HG03175 (cell line): ENCODE results near the gene MPZL1.
A peak's percentile ranks its signal among the peaks of the same experiment; 100 is the strongest.

ENCODE experiments used
- ATAC-seq: cut with Tn5 transposase; IDR thresholded peaks from one replicate; pipeline ENCODE4 v1.9.1; 2021; ENCODE audit warnings: mild to moderate bottlenecking, moderate library complexity; ENCODE audit not compliant: unreplicated experiment

MPZL1 gene

DNA sequence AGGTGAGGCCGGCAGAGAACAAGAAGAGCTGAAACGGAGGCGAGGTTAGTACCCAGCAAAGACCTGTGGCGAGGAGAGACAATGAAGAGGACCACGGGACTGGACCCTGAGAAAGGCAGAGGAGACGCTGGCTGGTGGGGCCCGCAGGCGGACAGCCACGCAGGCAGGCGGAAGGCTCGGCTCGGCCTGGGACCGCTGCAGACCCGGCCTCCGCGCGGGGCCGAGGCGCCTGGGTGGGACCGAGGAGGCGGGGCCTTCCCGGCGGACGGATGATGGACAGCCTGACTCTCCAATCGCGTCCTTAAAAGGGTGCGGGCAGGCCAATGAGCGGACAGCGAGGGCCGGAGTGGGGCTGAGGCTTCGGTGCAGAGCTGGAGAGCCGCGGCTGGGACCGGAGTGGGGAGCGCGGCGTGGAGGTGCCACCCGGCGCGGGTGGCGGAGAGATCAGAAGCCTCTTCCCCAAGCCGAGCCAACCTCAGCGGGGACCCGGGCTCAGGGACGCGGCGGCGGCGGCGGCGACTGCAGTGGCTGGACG, at the start of gene MPZL1:
TSS of gene MPZL1 (plus strand) at position 366 of the 535 bp plus-strand sequence. CDS start 170 bp downstream, outside the sequence.
- peak; percentile 90 for ATAC-seq

DNA sequence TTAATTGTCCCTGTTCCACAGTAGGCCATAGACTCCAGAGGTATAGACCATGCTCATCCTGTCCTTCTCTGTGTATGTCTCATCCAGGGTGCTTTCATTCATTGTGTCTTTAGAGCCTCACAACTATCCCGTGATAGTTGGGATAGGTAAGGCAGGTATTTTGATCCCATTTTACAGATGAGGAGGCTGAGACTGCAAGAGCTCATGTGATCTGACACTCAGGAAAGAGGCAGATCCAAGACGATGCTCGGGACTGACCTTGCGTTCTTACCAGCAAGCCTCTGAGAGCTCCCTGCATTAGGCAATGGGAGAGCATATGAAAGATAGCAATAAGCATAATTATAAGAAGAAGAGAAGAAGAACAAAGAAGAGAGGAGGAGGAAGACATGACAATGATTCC, 49.0 kb upstream of the MPZL1 start:
- ATAC-seq: no peak

DNA sequence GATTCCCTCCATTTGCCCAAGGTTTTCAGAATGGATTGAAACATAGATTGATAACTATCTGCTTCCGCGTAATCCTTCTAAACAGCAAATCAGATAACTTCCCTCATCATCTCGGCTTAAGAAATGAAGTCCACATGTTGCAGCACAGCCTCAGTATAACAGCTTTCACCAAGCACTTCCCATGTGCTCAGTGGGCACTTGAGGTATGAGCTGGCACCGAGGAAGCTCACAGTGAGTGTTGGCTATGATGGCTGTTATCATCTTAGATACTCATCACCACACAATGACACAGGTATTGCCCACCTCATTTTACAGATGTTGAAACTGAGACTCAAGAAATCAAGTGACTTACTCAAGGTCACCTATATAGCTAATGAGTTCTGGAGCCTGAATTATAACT, 48.5 kb upstream of the MPZL1 start:
- no peak for ATAC-seq

DNA sequence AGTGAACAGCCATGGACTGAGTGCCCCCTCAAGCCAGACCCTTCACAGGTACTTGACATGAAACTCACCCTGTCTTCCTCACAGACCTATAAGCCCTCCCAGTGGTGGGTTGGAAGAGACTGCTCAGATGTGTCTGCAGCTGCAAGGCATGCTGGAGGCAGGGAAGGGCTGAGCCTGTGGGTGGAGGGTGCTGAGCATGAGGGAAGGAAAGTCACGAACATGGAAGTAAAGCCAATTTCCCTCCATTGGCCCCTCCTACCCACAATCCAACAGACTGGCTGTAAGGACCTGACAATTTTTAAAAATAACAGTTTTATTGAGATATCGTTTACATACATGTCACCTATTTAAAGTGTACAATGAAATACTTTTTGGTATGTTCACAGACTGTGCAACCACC, 47.6 kb upstream of the MPZL1 start:
- ATAC-seq: no peak

DNA sequence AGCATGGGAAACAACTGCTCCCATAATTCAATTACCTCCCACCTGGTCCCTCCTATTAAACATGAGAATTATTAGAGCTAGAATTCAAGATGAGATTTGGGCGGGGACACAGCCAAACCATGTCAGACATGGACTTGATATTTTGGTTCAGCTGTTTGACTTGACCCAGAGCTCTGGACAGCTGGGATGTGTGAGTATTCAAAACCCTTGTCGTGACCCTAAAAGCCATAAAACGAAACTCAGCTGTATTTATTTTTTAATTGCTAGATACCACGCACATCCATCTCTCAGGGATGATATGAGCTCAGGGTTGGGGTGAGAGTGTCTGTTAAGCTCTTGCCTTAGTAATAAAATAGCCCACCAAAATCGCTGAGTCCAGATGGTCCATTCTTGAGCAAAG, 46.3 kb upstream of the MPZL1 start:
- no peak for ATAC-seq

DNA sequence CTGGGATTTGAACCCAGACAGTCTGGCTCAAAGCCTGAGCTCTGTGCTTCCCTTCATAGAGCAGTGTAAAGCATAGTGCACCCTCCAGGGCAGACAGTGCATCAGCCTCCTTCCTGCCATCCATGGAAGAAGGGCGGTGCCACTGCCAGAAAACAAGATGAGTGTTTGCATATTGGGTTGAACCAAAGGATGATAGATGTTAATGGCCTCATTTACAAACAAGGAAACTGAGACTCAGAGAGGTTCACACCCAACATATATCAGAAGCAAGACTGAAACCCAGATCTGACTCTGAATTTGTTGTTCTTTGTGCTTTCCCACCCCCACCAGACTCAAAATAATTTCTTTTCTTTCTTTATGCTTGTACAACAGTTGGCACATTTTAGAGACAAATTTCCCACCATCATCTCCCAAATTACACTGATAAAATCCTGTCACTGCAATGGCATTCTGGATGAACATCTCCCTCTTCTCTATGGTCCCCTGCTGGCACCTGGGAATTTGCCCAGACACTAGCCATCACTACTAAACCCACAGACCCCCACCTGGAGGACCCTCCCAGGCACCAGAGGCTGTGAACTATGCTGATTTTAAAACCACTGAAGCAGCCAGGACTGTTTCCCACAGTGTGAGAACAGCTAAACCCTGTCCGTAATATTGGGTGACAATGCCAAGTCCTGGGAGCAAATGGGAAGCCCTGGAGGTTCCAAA, 45.4 kb upstream of the MPZL1 start:
- ATAC-seq: peak; percentile 41

DNA sequence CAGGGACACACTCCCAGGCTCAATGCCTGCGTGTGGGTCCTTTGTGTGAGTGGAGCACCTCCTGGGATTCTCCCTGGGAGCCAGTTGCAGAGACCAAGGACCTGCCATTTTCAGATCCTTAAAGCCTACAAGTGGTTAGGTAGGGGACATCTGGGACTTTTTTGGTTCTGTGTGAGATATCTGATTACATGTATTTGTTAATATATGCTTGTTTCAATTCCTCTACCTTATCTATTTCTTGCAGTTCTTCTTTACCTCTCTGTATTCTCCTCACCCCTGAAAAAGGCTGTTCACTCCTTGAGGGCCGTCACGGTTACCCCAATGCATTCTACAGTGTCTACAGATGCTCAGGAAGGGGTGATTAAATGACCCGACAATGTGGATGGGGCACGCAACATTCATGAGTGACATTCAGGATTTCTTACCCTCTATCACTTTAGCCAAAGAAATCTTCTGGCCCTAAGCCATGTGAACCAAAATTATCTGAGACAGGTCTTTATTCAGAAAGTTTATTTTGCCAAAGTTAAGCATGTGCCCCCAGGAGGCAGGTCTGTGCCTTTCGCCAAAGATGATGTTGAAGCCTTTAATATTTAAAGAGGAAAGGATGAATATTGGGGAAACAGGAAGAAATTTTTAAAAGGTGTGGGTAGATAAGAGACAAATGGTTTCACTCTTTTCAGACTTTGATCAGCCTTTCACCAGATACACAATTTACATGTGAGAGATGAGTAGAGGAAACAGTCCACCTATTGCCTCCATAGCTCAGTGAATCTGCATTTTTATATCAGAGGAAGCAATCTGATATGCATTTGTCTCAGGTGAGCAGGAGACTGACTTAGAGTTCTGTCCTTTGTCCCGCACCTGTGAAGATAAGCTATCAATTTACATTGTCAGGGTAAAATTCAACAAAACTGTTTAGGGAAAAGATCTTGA, 44.6 kb upstream of the MPZL1 start:
- ATAC-seq: peak; percentile 34

DNA sequence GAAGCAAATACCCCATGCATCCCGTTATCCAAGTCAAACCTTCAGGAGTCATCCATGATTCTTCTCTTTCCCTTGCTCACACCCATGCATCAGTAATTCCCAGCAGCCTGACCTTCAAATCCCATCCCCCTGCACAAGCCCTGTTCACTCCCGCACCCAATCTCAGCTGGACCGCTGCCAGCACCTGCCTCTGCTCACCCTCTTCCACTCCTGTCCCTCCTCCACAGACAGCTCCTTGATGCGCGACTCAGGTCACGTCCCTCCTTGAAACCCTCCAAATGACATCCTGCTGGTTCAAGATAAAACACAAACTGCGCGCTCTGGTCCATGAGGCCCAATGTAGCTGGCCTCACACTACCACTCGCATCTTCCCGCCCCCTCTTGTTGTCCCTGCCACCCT, 43.4 kb upstream of the MPZL1 start:
- no peak for ATAC-seq

DNA sequence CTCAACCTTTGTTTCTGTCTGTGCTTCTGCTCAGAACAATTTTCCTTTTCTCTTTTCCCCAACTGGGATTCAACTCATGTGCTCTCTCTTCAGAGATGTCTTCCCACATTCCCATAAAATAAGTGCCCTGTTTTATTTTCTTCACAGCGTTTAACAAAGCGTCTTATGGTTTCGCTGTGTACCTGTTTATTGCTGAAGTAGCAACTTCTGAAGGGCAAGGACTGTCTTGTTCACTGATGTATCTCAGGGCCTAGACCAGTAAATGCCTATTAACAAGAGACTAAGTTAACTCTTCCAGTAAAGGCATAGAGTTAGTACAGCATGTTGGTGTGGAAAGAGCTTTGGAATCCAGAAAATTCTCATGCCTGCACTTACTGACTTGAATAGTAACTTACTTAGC, 42.9 kb upstream of the MPZL1 start:
- ATAC-seq: no peak

DNA sequence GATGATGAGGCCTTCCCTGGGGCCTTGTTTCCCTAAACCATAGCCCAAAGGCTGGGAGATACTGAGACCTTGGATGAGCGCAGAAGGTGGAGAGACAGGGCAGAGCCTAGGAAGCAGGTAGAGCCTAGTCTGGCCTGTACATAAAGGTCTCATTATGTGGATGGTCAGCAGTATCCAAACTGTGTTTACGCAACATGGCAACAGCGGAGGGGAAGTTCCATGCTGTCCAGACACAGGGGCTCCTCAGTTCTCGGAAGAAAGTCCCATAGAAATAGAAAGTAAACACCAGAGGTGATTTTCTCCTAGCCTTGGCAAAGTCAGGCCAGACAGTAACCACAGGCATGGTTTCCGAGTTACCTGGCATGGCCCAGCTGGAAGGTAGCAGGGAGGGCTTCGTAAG, 42.1 kb upstream of the MPZL1 start:
- no peak for ATAC-seq

DNA sequence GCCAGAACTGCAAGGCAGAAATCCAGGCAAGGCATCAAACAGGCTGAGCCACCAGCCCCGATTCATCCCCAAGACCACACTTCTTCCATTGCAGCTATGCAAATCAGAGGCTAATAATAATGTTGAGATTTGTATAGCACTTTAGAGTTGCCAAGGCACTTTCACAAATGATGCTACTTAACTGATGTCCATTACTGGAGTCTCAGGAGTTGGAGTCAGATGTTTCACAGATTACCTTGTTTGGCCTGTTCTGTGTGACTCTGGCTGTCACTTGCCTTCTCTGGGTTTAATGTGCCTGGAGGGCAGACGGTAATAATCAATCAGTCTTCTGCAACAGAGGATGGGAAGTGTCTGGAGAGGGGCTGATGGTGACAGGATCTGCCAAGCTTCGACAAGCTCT, 40.8 kb upstream of the MPZL1 start:
- no peak for ATAC-seq

DNA sequence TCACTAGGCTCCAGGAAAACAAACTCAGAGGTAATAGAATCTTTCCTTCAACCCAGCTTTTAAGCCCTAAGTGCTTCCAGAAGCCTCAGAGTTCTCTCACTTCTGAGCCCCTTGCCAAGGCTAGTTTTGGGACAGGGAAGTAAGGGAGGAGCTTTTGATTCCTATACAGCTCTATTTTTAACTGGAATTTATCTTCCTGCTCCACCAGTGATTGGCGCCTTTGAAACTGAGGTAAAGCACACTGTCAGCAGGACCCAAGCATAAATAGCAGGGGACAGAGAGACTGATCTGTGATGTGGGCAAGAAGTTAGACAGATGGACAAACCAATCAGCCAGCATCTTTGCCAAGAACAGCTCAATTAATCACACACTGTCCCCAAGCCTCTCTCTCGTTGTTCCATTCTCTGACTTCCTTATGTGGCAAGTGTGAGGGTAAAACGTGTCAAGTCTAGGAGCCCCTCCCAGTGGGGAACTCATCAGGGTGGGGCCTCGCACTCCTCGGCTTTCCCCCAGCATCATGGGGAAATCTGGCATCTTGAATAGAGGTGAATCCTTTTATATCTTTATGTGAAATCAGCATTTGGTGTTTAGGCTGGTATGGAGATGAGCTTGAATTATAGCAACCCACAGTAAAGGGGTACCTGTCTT, 40.2 kb upstream of the MPZL1 start:
- no peak for ATAC-seq

DNA sequence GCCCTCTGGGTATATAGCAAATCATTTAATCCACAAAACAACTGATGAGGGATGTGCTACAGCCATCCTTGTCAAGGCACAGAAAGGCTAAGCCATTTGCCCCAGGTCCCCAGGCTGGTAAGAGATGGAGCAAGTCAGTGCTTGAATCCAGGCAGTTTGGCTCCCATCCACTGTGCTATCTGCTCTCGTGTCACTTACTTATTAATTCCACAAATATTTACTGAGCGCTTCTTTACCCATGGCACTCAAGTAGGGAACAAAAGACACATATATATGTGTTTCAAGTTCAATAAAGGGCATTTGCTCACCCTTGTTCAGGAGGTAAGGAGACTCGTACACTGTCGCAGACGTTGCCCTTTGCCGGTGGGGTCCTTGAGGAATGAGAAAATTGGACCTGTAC, 38.6 kb upstream of the MPZL1 start:
- ATAC-seq: no peak

DNA sequence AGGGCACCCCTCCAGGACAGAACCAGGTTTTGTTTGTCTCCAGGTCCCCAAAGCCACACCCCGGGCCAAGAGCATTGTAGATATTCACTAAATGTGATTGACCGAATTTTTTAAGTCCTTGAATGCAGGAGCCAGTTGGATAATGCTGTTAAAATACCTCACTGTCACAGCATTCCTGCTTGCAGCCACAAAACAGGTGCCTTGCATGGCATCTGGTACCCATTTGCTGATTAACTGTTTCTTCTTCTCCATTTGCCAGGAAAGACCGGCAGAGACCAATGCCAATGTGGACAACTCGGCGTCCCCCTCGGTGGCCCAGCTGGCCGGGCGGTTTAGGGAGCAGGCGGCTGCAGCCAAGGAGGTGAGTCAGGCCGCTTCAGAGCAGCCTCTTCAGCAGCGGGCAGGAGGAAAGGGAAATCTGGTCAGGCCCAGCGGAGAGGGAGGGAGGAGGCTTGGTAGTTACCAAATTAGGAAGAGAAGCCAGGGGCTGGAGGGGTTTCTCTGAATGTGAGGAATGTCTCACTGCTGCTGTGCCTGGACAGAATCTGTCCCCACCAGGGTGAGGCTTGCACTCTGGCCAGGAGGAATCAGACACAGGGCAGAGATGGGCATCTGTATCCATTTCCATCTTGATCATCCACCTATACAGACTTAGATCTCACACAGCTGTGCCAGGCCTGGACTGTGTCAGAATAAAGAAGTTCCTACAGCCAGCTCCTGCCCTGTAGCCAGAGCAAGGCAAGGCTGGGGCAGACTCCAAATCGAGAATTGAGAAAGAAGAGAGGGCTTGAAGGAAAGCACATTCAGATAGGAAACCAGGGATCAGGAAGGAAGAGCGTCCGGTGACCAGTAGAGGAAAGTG, 37.9 kb upstream of the MPZL1 start:
- ATAC-seq: no peak

DNA sequence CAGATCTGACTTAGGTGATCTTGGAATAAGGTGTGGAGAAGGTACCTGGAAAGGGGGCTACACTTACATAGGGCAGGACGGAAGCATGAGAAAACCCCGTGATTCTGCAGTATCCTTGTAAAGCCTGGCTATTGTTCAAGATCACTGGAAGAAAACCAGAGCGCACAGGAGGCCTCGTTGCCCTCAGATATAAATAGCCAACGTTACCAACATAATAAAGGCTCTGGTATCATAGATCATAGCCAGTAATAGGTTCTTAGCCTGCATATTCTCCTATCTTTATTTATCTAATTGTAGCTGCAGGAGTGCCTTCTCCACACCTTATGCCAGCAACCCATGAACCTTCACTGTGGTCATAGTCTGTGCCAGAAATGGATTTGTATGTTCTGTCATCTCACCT, 35.9 kb upstream of the MPZL1 start:
- no peak for ATAC-seq

DNA sequence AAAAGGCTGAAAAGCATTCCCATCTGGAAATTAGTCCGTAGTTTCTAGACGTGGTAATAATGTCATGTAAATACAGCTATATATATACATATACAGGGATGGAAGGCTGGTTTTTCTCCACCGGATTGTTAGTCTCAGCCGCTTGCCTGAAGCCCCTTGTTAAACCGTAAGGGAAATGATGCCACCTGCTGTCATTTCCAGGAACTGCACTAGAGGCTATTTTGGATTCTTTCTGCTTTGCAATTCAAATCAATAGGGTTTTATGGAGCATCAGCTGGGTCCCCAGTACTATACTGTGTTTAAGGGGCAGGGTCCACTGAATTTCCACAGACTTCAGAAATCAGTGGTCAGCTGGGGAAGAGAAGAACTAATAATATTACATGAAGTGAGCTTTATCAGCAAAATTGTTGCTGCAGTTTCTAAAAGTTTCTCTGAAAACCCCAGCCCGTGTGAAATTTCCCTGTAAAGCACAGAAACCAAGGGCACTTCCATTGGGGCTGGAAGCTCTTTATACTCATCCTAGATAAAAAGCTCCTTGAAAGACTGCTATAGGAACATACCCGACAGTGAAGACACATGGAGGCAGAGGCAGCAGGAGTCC, 33.8 kb upstream of the MPZL1 start:
- ATAC-seq: peak; percentile 60

DNA sequence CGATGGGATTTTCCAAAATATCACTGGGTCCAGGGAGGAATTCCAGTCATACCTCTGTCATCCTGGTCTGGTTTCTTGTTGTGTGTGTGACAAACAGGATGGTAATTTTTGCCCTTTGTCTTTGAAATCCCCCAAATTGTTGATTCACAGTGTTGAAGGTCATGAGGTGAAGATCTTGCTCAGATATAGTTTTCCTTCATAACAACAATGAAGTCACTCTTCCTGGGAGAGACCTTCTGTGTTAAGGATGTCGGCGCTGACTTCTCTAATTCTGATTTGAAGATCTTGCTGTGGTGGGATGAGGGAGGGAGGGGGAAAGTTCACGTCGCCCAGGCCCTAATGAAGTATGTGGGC, 32.2 kb upstream of the MPZL1 start:
- no peak for ATAC-seq

DNA sequence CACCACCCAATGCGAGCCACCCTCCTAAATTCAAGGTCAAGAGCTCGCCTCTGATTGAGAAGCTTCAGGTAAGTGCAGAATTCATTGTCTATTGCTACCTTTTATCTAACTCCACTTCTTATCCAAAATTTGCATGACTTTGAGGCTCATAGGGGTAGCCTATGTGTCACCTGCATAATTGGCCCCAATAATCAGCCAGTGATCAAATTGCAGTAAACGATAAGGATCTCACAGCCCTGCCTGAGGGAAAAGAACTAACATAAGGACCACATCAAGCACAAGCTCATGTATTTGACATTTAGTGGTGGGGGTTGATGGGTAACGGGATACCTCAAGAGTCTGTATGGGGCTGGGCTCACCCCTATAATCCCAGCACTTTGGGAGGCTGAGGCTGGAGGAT, 31.7 kb upstream of the MPZL1 start:
- ATAC-seq: no peak

DNA sequence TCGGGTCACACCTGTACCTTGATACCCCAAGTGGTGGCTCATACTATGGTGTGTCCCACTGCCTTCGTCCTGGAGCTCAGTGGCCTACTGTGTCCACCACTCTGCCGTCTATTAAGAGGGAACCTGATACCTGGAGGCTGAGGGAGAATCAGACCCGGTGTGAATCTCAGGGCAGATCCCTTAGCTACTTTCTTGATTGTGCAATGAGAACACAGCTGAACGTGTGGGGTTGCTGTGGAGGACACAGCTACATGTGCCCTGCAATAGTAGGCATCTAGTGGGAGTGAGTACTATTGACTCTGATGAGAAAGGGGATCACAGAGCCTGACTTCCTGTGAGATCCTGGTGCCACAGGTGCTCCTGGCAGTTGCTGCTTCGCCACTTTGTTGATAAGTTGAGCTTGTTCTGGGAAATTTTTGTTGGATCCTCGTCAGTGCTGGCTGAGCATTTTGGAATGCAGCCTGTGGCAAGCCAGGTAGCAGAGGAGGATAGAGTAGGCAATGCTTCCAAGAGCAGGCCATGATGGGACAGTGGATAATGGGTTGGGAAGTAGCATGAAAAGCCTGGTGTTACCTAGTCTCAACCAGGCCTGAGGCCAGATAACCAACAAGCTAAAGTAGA, 28.2 kb upstream of the MPZL1 start:
- ATAC-seq: no peak

DNA sequence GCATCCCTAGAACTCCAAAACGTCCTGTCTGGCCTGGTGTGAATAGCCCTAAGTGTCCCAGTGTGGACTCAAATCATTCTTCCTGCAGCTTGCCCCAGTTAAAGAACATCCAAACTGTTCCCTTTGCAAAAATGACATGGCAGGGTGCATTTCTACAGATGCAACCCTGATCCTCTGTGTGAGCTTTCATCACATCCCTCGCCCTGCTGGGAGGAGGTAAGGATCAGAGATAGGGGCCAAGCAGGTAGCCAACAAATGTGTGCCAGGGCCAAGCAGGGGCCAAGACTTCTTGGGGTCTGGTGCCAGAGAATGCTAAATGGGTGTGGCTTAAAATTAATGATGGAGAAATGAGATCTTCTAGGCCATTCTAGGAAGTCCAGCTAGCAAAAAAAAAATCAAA, 27.1 kb upstream of the MPZL1 start:
- ATAC-seq: no peak
